Non-pigmented ciliary epithelial cell (primary cell): ENCODE measurements around the gene RAB3IP.
"Not testable (repeated sequence)": the region's sequence is repeated elsewhere in the genome, so short reads cannot be mapped to it uniquely, and the experiment has no call there.

Experiments
- DNase-seq: peaks from one replicate; pipeline ENCODE4 v3.0.0-alpha.2; 2010; ENCODE audit warnings: low read depth

Gene RAB3IP

DNA sequence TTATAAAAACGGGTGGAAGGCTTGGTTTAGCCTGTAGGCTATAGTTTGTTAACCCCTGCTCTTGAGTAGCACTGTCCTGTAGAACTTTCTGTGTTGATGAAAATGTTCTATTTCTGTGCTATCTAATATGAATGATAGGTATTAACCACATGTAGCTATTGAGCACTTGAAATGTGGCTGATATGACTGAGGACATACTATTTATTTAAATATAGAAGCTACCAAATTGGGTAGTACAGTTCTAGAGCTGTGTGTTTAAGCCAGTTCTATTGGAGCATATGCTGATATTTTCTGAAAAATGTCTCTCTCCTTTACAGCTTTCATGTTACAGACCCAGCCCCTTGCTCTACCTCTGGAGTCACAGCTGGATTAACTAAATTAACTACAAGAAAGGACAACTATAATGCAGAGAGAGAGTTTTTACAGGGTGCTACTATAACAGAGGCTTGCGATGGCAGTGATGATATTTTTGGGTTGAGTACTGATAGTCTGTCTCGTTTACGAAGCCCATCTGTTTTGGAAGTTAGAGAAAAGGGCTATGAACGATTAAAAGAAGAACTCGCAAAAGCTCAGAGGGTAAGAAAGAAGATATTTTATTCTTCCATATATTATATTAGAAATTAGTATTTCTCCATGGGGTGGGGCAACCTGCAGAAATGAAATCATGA lies 17.6 kb downstream of the RAB3IP start:
- no peak for DNase-seq

DNA sequence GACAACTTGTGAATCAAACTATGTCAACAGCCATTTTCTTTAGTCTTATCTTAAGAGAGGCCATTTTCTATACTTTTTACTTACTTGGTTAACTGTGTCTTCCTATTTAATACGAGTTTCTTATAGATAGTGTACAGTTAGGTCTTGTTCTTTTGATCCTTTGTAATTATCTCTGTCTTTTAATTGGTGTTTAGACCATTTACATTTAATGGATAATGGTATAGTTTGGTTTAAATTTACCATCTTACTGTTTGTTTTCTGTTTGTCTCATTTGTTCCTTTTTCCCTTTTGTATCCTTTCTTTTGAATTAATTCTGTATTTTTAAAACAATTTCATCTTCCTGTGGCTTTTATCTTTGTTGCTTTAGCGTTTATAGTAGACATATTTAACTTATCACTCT lies 19.4 kb downstream of the RAB3IP start:
- DNase-seq, result no peak

DNA sequence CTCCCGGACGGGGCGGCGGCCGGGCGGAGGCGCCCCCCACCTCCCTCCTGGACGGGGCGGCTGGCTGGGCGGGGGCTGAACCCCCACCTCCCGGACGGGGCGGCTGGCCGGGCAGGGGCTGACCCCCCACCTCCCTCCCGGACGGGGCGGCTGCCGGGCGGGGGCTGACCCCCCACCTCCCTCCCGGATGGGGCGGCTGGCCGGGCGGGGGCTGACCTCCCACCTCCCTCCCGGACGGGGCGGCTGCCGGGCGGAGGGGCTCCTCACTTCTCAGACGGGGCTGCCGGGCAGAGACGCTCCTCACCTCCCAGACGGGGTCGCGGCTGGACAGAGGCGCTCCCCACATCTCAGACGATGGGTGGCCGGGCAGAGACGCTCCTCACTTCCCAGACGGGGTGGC lies 20.9 kb downstream of the RAB3IP start:
- not testable (repeated sequence) for DNase-seq

DNA sequence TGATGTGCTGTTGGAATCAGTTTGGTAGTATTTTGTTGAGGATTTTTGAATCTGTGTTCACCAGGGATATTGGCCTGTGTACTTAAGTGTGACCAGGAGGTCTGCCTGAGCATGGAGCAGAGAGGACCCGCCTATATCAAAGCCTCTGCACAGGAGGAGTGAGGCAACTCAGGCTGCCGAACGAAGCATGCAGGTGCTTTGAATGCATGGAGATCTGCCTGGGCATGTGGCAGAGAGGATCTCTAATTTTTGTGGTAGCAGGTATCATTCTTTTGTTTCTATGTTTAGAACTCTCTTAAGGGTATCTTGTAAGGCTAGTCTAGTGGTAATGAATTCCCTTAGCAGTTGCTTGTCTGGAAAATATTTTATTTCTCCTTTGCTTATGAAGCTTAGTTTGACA lies 26.9 kb downstream of the RAB3IP start:
- DNase-seq, result no peak

DNA sequence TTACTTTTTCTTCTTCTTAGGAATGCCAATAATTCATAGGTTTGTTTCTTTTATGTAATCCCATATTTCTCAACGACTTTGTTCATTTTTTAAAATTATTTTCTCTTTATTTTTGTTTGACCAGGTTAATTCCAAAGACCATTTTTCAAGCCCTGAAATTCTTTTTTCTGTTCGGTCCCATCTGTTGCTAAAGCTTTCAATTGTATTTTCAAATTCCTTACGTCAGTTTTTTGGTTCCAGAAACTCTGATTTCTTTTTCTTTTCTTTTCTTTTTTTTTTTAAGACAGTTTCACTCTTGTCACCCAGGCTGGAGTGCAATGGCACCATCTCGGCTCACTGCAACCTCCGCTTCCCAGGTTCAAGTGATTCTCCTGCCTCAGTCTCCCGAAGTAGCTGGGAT lies 27.6 kb downstream of the RAB3IP start:
- no peak for DNase-seq

DNA sequence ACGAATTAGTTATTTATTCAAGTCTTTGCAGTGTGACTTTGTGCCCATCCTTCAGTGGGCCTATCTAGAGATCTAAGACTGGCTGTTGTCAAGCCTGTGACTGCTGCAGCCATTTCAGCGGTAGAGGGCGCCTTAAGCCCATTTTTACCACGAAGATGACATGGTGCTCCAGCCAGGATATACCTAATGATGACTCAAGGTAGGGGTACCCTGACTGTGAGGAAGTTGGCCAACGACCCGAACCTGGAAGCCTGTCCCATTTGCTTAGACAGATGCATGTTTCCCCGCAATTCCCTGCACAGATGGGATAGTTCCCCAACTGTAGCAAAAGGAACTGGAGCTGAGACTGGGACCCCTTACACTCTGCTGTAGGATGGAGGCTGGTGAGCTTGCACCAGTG lies 41.3 kb downstream of the RAB3IP start:
- peak; percentile 8 for DNase-seq

DNA sequence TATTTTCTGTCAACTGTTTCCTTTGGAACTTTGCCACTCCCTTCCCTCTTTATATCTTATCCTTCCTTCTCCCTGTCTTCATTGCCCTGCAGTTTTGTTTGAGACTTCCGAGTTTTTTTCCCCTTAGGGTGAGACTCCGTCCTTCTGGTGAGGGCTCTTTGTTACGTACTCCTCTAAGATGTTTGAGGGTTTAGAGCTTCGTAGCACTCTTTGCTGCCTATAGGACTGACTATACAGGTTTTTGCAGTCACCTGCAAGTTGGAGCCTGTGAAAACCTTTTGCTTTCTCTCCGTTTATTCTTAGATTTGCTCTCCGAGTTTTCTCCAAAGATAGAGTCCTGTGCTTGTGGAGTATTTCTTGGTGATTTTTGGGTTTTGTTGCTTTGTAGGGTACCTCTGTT lies 44.7 kb downstream of the RAB3IP start:
- DNase-seq, result no peak

DNA sequence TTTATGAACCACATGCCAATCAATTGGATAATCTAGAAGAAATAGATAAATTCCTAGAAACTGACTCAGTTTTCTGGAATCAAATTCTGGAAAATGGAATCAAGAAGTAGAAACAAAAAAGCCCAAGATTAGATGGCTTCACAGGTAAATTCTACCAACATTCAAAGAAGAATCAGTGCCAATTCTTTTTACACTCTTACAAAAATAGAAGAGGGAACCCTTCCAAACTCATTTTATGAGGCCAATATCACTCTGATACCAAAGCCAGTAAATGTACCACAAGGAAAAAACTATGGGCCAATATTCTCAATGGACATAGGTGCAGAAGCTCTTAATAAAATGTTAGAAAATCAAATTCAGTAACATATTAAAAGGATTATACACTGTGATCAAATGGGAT lies 50.7 kb downstream of the RAB3IP start:
- DNase-seq, result no peak

DNA sequence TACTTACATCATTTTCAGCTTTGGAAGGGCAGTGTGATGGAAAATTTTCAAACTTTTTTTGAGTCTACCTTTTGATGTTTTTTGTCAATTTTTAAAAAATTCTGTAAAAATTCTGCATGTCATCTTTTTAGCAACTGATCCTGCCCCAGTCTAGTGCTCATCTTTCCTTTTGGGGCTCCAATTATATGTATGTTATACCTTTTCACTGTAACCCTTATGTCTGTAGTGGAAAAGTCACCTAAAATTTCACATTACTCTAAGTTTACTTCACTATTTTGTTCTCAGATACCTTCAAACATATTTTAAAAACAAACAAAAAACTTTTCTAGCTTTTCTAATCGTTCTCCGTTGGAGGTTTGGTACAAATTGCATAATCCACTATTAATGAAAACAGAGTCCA lies 53.9 kb downstream of the RAB3IP start:
- no peak for DNase-seq

DNA sequence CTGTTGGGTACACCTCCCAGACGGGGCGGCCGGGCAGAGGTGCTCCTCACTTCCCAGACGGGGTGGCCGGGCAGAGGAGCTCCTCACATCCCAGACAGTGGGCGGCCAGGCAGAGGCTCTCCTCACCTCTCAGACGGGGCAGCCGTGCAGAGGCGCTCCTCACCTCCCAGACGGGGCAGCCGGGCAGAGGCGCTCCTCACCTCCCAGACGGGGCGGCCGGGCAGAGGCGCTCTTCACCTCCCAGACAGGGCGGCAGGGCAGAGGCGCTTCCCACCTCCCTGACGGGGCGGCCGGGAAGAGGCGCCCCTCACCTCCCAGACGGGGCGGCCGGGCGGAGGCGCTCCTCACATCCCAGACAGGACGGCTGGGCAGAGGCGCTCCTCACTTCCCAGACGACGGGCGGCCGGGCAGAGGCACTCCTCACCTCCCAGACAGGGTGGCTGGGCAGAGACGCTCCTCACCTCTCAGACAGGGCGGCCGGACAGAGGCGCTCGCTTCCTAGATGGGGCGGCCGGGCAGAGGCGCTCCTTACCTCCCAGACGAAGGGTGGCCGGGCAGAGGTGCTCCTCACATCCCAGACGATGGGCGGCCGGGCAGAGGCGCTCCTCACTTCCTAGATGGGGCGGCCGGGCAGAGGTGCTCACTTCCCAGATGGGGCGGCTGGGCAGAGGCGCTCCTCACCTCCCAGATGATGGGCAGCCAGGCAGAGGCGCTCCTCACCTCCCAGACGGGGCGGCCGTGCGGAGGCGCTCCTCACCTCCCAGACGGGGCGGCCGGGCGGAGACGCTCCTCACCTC lies 68.6 kb downstream of the RAB3IP start:
- DNase-seq, result not testable (repeated sequence)

DNA sequence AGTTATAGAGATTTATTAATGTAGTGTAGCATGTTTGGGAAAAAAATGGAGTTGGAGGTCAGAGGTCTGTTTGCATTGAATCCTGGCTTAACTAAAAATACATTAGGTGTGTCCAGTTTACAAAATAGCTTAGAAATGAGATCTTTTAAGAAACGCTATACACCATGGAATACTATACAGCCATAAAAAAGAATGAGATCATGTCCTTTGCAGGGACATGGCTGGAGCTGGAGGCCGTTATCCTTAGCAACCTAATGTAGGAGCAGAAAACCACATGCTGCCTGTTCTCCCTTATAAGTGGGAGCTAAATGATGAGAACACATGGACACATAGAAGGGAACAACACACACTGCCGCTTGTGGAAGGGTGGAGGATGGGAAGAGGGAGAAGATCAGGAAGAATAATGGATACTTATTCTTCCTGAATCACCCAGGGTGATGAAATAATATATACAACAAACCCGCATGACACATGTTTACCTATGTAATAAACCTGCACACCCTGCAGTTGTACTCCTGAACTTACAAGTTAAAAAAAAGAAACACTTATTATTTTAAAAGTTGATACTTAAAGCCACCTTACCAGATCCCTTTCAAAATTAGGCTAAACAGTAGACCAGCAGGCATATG lies 72.3 kb downstream of the RAB3IP start:
- no peak for DNase-seq

DNA sequence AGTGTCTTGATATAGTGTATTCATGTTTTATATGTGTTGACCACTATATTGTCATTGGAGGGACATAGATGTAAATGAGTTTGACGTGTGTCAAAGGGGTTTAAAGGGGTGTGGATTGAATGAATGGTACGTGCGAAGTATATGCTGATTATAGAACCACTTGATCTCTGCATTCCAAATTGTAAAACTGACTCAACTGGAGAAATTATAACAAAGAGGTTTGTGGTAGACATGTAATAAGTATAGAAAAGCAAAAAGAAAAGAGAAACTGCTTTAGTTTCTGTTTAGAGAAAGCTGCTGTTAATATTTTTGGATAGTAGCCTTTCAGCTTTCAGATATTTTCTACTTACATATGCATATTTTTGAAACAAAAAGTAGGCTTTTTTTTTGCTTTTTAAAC lies 77.4 kb downstream of the RAB3IP start:
- DNase-seq, result no peak

DNA sequence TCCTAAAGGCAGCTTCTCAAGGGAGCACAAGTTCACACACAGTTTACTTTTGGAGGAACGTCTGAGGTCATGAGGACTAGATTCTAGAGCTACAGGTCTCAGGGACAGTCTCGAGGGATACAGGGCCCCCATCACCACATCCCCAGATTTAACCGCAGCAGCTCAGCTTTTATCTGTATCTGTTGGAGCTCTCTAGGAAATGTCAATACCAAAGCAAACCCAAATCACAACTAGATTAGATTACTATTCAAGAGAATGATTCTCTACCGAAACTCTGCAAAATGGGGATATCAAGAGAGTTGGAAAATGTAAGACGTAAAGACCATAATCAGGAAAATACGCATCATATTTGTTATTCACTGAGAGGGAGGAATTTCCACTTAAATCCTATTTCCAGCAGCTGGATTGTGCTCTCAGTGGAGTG lies 82.4 kb downstream of the RAB3IP start:
- DNase-seq, result no peak

DNA sequence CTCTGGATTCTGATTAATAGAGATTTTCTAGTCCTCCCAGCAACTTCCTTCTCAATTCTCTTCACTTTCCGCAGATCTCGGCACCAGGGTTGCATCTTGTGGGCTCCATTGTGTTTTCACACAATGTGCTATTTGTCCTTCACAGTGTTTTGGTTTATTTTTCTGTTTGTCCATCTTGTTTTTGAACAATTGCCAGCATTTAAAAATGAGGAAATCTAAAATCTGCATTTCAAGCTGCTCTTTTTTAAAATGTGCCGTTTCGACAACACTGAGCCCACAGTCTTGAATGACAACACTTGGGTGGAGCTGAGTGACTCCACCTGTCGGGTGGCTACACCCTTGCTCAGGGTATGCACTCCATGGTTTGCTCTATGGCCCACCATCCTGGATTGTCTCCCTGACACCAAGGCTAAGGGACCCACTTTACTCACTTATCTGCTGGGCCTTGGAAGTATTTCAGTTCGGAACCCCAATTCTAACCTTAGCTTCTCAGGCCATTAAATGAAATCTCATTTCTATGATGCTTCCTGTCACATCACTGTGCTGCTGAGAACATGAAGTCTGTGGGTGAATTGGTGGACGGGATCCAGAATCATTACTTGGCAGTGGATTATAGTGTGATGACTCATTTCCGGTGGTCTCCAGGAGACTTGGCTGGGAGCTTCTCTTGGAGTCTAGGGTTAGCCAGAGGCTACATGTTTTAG lies 82.9 kb downstream of the RAB3IP start:
- peak; percentile 81 for DNase-seq

DNA sequence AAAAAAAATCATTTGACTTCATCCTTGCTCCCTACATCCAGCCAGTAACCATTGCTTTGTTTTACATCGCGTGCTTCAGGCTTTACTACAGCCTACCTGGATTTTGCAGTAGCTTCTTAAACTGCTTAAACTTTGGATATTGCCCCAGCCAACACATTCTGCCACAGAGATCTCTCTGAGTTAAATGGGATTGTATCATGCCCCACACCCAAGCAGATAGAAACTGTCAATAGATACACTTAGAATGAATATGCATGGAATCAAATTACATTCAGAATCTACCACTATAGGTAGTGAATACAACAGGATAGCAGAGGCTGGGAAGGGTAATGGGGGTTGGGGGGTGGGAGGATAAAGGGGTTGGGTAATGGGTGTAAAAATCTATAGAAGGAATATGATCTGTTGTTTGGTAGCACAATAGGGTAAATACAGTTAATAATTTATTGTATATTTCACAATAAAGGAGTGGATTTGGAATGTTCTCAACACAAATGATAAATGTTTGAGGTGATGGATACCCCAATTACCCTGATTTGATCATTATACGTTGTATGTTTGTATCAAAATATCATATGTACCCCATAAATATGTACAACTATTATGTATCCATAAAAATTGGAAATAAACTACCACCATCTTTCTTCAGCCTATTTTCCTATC lies 83.7 kb downstream of the RAB3IP start:
- DNase-seq, result no peak

DNA sequence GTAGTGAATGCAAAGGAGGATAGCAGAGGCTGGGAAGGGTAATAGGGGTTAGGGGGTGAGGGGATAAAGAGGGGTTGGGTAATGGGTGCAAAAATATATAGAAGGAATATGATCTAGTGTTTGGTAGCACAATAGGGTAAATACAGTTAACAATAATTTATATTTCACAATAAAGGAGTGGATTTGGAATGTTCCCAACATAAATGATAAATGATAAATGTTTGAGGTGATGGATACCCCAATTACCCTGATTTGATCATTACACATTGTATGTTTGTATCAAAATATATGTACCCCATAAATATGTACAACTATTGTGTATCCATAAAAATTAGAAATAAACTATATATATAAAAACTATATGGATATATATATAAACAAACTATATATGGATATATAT lies 85.4 kb downstream of the RAB3IP start:
- DNase-seq, result no peak

DNA sequence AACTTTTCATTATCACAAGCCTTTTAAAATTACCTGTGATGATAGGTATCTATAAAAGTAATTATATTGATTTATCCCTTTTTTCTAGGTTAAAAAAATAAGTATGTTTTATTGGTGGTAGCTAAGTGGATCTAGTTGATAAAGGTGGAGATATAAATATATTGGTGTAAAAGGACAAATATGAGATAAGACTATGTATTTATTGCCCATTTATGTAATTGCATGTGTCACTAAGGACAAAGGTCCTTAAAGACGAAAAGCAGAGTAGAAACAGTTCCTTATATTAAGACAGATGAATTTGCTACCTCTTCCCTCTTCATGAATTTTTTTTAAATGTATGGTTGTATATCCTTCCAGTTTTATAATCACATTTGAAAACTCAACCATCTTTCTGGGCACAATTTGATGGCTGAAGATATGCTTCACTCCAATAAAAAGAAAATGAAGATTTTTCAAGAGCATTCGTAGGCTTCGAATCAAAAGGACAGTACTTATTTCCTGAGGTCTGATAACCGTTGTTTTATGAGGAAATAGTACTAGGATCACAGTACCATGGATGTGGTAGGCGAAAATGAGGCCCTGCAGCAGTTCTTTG lies 86.4 kb downstream of the RAB3IP start, which contains the start of gene MYRFL:
Gene MYRFL (plus strand): TSS at position 262 of the 595 bp plus-strand sequence. CDS start 291 bp downstream, at position 553.
- DNase-seq, result no peak

DNA sequence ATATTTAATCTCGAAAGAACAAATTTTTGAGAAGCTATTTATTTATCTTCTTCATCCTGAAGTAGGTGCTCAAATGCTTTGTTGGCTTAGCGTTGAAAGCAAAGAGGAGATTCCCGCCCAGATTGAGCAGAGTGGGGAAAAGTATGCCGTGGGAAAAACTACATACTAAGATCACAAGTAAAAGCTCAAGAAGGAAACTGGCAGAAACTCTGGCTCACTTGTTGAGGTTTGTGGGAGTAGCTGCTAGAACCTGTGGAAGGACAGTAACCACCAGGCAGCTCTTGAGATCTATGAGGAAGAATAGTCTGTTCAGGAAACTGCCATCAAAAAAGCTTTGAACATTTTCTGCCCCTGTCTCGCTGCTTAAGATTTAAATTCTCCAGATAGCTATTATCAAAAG lies 90.2 kb downstream of the RAB3IP start:
- DNase-seq, result no peak

DNA sequence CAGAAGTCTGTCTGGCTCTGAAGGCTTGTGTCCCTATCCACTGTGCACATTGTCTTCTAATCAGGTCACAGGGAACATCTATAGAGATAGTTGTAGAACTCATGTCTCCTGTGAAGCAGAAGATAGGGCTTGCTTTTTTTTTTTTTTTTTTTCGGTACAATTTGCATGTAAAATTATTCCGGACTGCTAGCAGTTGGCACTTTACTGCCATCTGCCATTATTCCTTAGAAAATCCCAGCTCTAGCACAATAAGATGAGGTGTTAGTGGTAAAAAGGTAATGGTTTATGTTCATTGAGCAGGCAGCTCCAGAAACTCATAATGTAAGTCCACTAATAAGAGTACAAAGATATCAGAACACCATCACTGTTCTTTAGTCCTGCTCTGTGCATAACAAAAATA lies 95.0 kb downstream of the RAB3IP start:
- DNase-seq, result no peak

DNA sequence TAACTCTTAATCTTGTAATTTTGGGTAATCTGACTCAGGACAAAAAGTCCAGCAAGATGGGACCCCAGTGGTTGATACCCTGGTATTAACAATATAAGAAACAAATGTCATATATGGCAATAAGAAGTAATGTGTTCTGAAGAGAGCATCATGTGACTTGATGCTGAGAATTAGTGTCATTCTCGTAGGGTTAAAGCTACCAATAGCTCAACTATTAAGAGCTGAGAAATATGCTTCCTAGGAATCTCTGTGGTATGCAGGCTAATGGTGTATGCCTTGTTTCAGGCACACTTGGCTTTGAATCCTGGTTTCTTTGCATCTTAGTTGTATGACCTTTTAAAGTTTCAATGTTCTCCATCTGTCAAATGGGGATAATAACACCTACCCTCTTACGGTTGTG lies 95.5 kb downstream of the RAB3IP start:
- DNase-seq, result no peak

DNA sequence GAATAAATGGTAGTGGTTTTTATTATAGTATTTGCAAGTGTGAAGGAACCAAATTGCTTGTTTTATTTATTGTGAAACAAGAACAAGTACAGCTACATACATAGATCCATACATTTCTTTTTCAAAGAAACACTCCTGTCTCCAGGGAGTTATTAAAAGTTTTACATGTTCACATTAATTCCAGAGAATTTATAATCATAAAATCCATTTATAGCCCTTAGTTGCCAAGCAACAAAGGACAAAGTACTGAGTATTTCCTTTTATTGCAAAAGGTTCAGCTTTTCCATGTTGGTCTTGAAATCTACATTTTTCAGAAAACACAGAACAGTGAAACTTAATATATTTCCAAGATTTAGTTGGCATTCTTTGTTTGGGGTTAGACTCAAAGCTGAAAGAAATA lies 95.9 kb downstream of the RAB3IP start:
- no peak for DNase-seq

DNA sequence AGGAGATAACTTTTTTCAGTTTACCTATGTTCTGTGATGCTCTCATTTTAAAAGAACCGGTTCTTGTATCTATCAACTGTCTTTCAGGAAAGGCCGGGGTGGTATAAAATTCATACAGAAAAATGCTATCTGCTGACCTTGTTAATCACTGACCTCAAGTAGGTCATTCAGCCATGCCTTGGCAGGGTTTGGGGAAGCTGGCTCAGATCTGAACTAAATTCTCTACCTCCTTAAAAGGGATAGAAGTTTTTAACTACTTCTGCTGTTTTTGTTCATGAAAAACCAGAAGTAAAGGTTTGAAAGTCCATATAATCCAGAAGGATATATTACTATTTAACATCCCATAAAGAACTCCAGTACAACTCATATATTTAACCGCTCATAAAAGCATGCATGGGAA lies 96.4 kb downstream of the RAB3IP start:
- no peak for DNase-seq
